Glomerular visceral epithelial cell (primary cell): ENCODE data around the gene FBRS.
"Not testable (repeated sequence)": the region's sequence is repeated elsewhere in the genome, so short reads cannot be mapped to it uniquely, and the experiment has no call there.

Source experiments
- DNase-seq: peaks from one replicate; pipeline ENCODE4 v3.0.0-alpha.2; 2016; ENCODE audit errors: extremely low spot score

Gene FBRS

GRCh38 chr16:30657866-30658730, at the start of gene FBRS:
Gene FBRS (plus strand): TSS chr16:30658431. CDS start chr16:30659519, 1,088 bp downstream.
- peak; percentile 100 for DNase-seq

DNA sequence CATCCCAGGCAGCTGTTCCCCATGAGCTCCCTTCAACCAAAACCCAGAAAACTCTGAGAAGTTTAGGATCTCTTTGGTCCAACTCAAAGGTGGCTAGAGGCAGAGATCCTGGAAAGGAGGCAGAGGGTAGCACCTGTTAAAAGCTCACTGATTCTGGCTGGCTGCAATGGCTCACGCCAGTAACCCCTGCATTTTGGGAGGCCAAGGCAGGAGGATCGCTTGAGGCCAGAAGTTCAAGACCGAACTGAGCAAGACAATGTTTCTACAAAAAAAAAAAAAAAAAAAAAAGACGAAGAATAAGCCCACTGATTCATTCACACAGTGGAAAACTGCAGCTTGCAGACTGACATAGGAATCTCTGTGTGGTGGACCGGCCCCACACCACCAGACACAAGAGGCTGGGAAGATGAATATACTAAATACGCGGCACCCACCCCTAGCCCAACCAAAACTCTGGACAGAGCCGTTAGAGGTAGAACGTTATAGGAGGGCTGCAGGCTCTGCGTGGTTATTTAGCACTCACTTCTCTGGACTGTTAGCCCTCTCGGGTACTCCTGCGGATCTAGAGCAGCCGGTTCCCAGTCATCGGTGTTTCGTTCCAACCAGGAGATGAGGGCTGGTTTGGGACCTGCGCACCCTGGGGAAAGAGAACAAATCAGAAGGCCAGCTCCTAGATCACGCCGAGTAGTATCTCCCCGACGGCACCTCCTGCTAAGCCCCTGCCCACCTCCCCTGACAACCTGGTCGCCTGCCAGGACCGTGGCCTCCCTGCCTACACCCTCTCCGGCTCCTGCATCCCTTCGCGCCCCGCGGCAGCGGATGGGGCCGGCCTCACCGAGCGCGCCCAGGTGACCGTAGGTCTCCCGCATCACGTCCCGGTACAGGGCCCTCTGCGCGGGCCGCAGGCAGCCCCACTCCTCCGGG, 49.0 kb upstream of the FBRS start:
- peak; percentile 40 for DNase-seq

- peak; percentile 95 for DNase-seq
Observed at GRCh38 chr16:30609926-30610839, 48.0 kb upstream of the FBRS start, which contains the start of gene ZNF689. Gene ZNF689 (minus strand): TSS chr16:30610389. CDS start chr16:30610041, 348 bp downstream.

DNA sequence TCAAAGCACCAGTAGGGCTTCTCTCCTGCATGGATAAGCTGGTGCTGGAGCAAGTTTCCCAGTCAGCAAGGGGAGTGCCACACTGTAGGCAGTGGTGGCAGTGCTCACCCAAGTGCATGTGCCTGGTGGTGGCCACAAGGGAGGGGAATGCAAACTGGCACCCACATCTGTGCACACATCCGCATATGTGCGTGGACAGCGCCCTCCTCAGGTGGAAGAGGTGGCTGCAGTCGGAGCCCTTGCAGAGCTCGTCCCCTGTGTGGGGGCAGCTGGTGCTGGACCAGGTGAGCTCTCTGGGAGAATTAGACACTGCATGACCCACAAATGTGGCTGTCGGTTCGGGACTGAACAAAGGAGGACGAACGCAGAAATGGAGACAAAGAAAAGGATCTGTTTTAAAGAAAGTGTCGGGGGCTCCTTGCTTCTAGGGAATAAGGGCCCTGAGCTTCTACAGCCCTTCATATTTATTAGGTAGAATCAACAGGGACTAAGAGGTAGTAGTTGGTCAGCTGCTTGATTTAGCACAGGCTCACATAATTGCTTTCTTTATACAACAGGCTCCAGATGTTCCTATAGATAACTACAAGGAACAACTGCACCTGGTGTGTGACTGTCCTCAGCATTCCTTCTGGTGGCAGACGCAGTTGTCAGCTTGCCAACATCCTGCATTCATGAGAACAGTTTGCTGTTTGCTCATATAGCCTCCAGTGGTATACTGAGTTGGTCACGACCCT, 42.7 kb upstream of the FBRS start:
- DNase-seq: no peak

- DNase-seq: no peak
Observed at GRCh38 chr16:30619202-30619601, 39.0 kb upstream of the FBRS start.

DNA sequence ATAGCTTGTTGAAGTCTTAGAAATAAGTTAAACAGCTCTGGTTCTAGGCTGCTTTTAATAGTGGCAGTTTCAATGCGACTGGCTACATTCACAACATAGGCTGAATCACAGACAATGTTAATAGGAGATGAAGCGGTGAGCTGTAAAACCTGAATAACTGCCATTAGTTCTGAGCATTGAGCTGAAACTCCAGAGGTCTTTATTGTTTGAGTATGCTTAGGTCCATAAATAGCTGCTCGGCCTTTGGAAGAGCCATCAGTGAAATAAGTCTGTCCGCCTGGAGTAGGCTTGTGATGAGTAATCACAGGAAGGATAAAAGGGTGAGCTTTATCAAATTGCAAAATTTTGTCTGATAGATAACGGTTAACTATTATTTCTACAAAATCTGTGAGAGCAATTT, 38.6 kb upstream of the FBRS start:
- peak; percentile 30 for DNase-seq

DNA sequence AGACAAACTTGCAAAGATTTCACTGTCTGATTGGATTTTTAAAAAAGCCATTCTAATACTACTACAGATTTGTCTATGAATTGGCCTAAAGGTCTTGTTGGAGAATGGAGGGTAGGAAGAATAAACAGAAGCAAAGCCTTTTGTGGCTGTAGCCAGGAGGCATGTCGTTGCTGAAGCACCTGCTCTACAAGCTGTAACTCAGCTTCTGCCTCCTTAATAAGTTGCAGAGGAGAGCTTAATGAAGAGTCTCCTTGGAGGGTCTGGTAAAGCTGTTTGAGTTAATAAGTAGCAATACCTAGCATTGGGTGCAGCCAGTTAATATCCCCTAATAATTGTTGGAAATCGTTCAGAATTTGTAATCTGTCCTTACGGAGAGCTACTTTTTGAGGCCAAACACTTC, 38.1 kb upstream of the FBRS start:
- no peak for DNase-seq

GRCh38 chr16:30621765-30622164, 36.5 kb upstream of the FBRS start:
- peak; percentile 18 for DNase-seq

GRCh38 chr16:30622455-30623032, 35.7 kb upstream of the FBRS start:
- no peak for DNase-seq

- no peak for DNase-seq
Observed at GRCh38 chr16:30623536-30624283, 34.5 kb upstream of the FBRS start.

DNA sequence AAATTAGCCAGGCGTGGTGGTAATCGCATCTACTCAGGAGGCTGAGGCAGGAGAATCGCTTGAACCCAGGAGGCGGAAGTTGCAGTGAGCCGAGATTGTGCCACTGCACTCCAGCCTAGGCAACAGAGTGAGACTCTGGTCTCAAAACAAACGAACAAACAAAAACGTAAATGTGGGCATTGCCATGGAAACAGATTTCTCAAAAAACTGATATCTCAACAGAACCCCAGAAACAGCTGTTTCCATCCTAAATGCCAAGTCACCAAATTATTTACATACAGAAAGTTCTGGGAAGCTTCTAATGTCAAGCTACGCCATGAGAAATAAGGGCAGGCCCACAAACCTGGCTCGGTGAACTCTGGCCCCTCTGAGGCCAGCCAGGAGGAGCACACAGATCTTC, 32.0 kb upstream of the FBRS start:
- DNase-seq: no peak

GRCh38 chr16:30628628-30629540, 29.3 kb upstream of the FBRS start:
- DNase-seq: peak; percentile 70

- DNase-seq: not testable (repeated sequence)
Observed at GRCh38 chr16:30632454-30632853, 25.8 kb upstream of the FBRS start.

- no peak for DNase-seq
Observed at GRCh38 chr16:30633526-30633925, 24.7 kb upstream of the FBRS start.

DNA sequence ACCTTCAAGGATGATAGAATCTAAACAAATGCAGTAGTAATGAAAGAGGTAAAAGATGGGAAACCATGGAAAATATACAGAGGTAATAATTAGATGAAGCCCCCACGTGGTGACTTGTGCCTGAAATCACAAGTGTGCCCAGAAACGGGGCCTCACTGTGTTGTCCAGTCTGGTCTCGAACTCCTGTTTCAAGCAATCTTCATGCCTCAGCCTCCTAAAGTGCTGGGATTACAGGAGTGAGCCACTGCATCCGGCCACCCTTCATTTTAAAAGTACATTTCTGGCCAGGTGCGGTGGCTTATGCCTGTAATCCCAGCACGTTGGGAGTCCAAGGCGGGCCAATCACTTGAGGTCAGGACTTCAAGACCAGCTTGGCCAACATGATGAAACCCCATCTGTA, 21.6 kb upstream of the FBRS start:
- DNase-seq: no peak

GRCh38 chr16:30637139-30637538, 21.1 kb upstream of the FBRS start:
- not testable (repeated sequence) for DNase-seq

DNA sequence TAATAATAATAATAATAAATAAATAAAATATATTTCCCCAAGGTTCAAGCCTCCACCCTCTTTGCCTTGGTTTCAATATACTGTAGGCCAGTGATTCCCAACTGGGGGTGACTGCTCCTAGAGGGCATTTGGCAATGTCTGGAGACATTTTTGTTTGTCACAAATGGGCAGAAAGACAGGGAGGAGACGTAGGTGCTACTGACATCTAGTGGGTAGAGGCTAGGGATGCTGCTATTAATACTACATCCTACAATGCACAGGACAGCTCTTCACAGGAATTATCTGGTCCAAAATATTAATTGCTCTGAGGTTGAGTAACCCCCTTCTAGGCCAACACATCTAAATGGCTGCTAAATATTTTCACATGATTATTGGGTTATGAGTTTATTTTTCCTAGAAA, 20.3 kb upstream of the FBRS start:
- peak; percentile 57 for DNase-seq

GRCh38 chr16:30641378-30641982, 16.8 kb upstream of the FBRS start:
- no peak for DNase-seq
